Measurements from ENCODE around the gene MGRN1.

Gene MGRN1

GRCh38 chr16:4681471-4682083 lies 57.0 kb downstream of the MGRN1 start:
- no peak overlapping the region for H3K27ac ChIP-seq (ENCODE audit: low read length)
- peaks cover 0 to 5% of the 10 kb centered on the region in 2 donors for H3K4me1 ChIP-seq (ENCODE audit: control insufficient read depth in 1 of 2, insufficient read depth in 2 of 2, low read length in 2 of 2)
- H3K9me3 ChIP-seq (ENCODE audit: control insufficient read depth in 1 of 2, low read length in 2 of 2) = no peaks in the 10 kb centered on the region
- no peak overlapping the region for H3K4me3 ChIP-seq (ENCODE audit: low read depth in 1 of 2, low read length in 2 of 2)
- H3K36me3 ChIP-seq (ENCODE audit: control insufficient read depth in 1 of 2, insufficient read depth in 2 of 2, low read length in 2 of 2) = peaks cover 16 to 92% of the 10 kb centered on the region in 2 donors
- H3K27me3 ChIP-seq (ENCODE audit: low read depth, low read length) = no peaks in the 10 kb centered on the region

- H3K36me3 ChIP-seq (ENCODE audit: control insufficient read depth in 1 of 2, insufficient read depth in 2 of 2, low read length in 2 of 2) = peaks cover 16 to 92% of the 10 kb centered on the region in 2 donors
- no peaks in the 10 kb centered on the region for H3K27me3 ChIP-seq (ENCODE audit: low read depth, low read length)
- H3K4me1 ChIP-seq (ENCODE audit: control insufficient read depth in 1 of 2, insufficient read depth in 2 of 2, low read length in 2 of 2) = peaks cover 0 to 5% of the 10 kb centered on the region in 2 donors
- H3K27ac ChIP-seq (ENCODE audit: low read length) = no peak overlapping the region
- no peaks in the 10 kb centered on the region for H3K9me3 ChIP-seq (ENCODE audit: control insufficient read depth in 1 of 2, low read length in 2 of 2)
- H3K4me3 ChIP-seq (ENCODE audit: low read depth in 1 of 2, low read length in 2 of 2) = no peak overlapping the region
Measured at GRCh38 chr16:4682084-4682591, 57.5 kb downstream of the MGRN1 start.

- Histone ChIP-seq H3K4me3 (ENCODE audit: low read depth in 1 of 2, low read length in 2 of 2) (no peak overlapping the region), H3K27ac (ENCODE audit: low read length) (no peak overlapping the region), H3K36me3 (ENCODE audit: control insufficient read depth in 1 of 2, insufficient read depth in 2 of 2, low read length in 2 of 2) (peaks cover 19 to 92% of the 10 kb centered on the region in 2 donors), H3K4me1 (ENCODE audit: control insufficient read depth in 1 of 2, insufficient read depth in 2 of 2, low read length in 2 of 2) (peaks cover 0 to 5% of the 10 kb centered on the region in 2 donors), H3K27me3 (ENCODE audit: low read depth, low read length) (no peaks in the 10 kb centered on the region), H3K9me3 (ENCODE audit: control insufficient read depth in 1 of 2, low read length in 2 of 2) (no peaks in the 10 kb centered on the region)
Measured at GRCh38 chr16:4682616-4683254, 58.1 kb downstream of the MGRN1 start.

- H3K36me3 ChIP-seq (ENCODE audit: control insufficient read depth in 1 of 2, insufficient read depth in 2 of 2, low read length in 2 of 2) = peaks cover 21 to 92% of the 10 kb centered on the region in 2 donors
- no peak overlapping the region for H3K27ac ChIP-seq (ENCODE audit: low read length)
Measured at GRCh38 chr16:4683255-4684057, 58.8 kb downstream of the MGRN1 start.

GRCh38 chr16:4684058-4684715 lies 59.6 kb downstream of the MGRN1 start:
- H3K27me3 ChIP-seq (ENCODE audit: low read depth, low read length) = no peaks in the 10 kb centered on the region
- H3K4me3 ChIP-seq (ENCODE audit: low read depth in 1 of 2, low read length in 2 of 2) = no peak overlapping the region
- no peaks in the 10 kb centered on the region for H3K4me1 ChIP-seq (ENCODE audit: control insufficient read depth in 1 of 2, insufficient read depth in 2 of 2, low read length in 2 of 2)
- no peaks in the 10 kb centered on the region for H3K9me3 ChIP-seq (ENCODE audit: control insufficient read depth in 1 of 2, low read length in 2 of 2)
- H3K27ac ChIP-seq (ENCODE audit: low read length) = no peak overlapping the region
- H3K36me3 ChIP-seq (ENCODE audit: control insufficient read depth in 1 of 2, insufficient read depth in 2 of 2, low read length in 2 of 2) = peaks cover 25 to 94% of the 10 kb centered on the region in 2 donors

More at GRCh38 chr16:4683255-4684057, 58.8 kb downstream of the MGRN1 start:
- Histone ChIP-seq H3K4me1 (ENCODE audit: control insufficient read depth in 1 of 2, insufficient read depth in 2 of 2, low read length in 2 of 2) (peaks cover 0 to 5% of the 10 kb centered on the region in 2 donors), H3K27me3 (ENCODE audit: low read depth, low read length) (no peaks in the 10 kb centered on the region), H3K4me3 (ENCODE audit: low read depth in 1 of 2, low read length in 2 of 2) (no peak overlapping the region), H3K9me3 (ENCODE audit: control insufficient read depth in 1 of 2, low read length in 2 of 2) (no peaks in the 10 kb centered on the region)

- Histone ChIP-seq H3K36me3 (ENCODE audit: control insufficient read depth in 1 of 2, insufficient read depth in 2 of 2, low read length in 2 of 2) (peaks cover 25 to 96% of the 10 kb centered on the region in 2 donors), H3K4me1 (ENCODE audit: control insufficient read depth in 1 of 2, insufficient read depth in 2 of 2, low read length in 2 of 2) (no peaks in the 10 kb centered on the region), H3K27ac (ENCODE audit: low read length) (no peak overlapping the region)
Measured at GRCh38 chr16:4684763-4685162, 60.1 kb downstream of the MGRN1 start.

GRCh38 chr16:4685292-4685691 lies 60.7 kb downstream of the MGRN1 start:
- no peak overlapping the region for H3K4me3 ChIP-seq (ENCODE audit: low read depth in 1 of 2, low read length in 2 of 2)
- H3K4me1 ChIP-seq (ENCODE audit: control insufficient read depth in 1 of 2, insufficient read depth in 2 of 2, low read length in 2 of 2) = no peaks in the 10 kb centered on the region
- H3K27ac ChIP-seq (ENCODE audit: low read length) = no peak overlapping the region
- H3K9me3 ChIP-seq (ENCODE audit: control insufficient read depth in 1 of 2, low read length in 2 of 2) = no peaks in the 10 kb centered on the region
- peaks cover 25 to 96% of the 10 kb centered on the region in 2 donors for H3K36me3 ChIP-seq (ENCODE audit: control insufficient read depth in 1 of 2, insufficient read depth in 2 of 2, low read length in 2 of 2)
- no peaks in the 10 kb centered on the region for H3K27me3 ChIP-seq (ENCODE audit: low read depth, low read length)

More at GRCh38 chr16:4684763-4685162, 60.1 kb downstream of the MGRN1 start:
- H3K27me3 ChIP-seq (ENCODE audit: low read depth, low read length) = no peaks in the 10 kb centered on the region
- H3K9me3 ChIP-seq (ENCODE audit: control insufficient read depth in 1 of 2, low read length in 2 of 2) = no peaks in the 10 kb centered on the region
- no peak overlapping the region for H3K4me3 ChIP-seq (ENCODE audit: low read depth in 1 of 2, low read length in 2 of 2)

- Histone ChIP-seq H3K27me3 (ENCODE audit: low read depth, low read length) (no peaks in the 10 kb centered on the region), H3K27ac (ENCODE audit: low read length) (no peak overlapping the region), H3K9me3 (ENCODE audit: control insufficient read depth in 1 of 2, low read length in 2 of 2) (no peaks in the 10 kb centered on the region), H3K4me1 (ENCODE audit: control insufficient read depth in 1 of 2, insufficient read depth in 2 of 2, low read length in 2 of 2) (no peaks in the 10 kb centered on the region), H3K4me3 (ENCODE audit: low read depth in 1 of 2, low read length in 2 of 2) (no peak overlapping the region), H3K36me3 (ENCODE audit: control insufficient read depth in 1 of 2, insufficient read depth in 2 of 2, low read length in 2 of 2) (peaks cover 25 to 92% of the 10 kb centered on the region in 2 donors)
Measured at GRCh38 chr16:4685776-4686496, 61.3 kb downstream of the MGRN1 start.

GRCh38 chr16:4686497-4687210 lies 62.0 kb downstream of the MGRN1 start:
- Histone ChIP-seq H3K27me3 (ENCODE audit: low read depth, low read length) (no peaks in the 10 kb centered on the region), H3K27ac (ENCODE audit: low read length) (no peak overlapping the region), H3K4me3 (ENCODE audit: low read depth in 1 of 2, low read length in 2 of 2) (no peak overlapping the region), H3K9me3 (ENCODE audit: control insufficient read depth in 1 of 2, low read length in 2 of 2) (no peaks in the 10 kb centered on the region), H3K36me3 (ENCODE audit: control insufficient read depth in 1 of 2, insufficient read depth in 2 of 2, low read length in 2 of 2) (peaks cover 25 to 85% of the 10 kb centered on the region in 2 donors), H3K4me1 (ENCODE audit: control insufficient read depth in 1 of 2, insufficient read depth in 2 of 2, low read length in 2 of 2) (no peaks in the 10 kb centered on the region)

GRCh38 chr16:4687416-4687815 lies 62.8 kb downstream of the MGRN1 start:
- H3K36me3 ChIP-seq (ENCODE audit: control insufficient read depth in 1 of 2, insufficient read depth in 2 of 2, low read length in 2 of 2) = peaks cover 25 to 78% of the 10 kb centered on the region in 2 donors
- H3K4me3 ChIP-seq (ENCODE audit: low read depth in 1 of 2, low read length in 2 of 2) = no peak overlapping the region
- peaks cover 0 to 2% of the 10 kb centered on the region in 2 donors for H3K4me1 ChIP-seq (ENCODE audit: control insufficient read depth in 1 of 2, insufficient read depth in 2 of 2, low read length in 2 of 2)

More at GRCh38 chr16:4687416-4687815, 62.8 kb downstream of the MGRN1 start:
- no peaks in the 10 kb centered on the region for H3K9me3 ChIP-seq (ENCODE audit: control insufficient read depth in 1 of 2, low read length in 2 of 2)
- no peak overlapping the region for H3K27ac ChIP-seq (ENCODE audit: low read length)
- H3K27me3 ChIP-seq (ENCODE audit: low read depth, low read length) = no peaks in the 10 kb centered on the region

Data from muscle layer of duodenum (tissue), 2 donors.